GM19099 (cell line): Measurements from ENCODE around the gene SLC25A48.

Experiments used
- POLR2A ChIP-seq: IDR thresholded peaks from 3 replicates; pipeline ENCODE4 v1.6.1; 2011; ENCODE audit warnings: low read depth; ENCODE audit not compliant: insufficient read length; ENCODE audit errors: extremely low read depth

SLC25A48 gene

GRCh38 chr5:135881819-135882218 is 47.4 kb downstream of the SLC25A48 start:
- no peak for TF ChIP-seq POLR2A

GRCh38 chr5:135883026-135883425 is 48.6 kb downstream of the SLC25A48 start:
- no peak for TF ChIP-seq POLR2A

- TF ChIP-seq POLR2A = no peak
Measured at GRCh38 chr5:135883441-135883840, 49.0 kb downstream of the SLC25A48 start.

GRCh38 chr5:135885031-135885430 is 50.6 kb downstream of the SLC25A48 start:
- no peak for TF ChIP-seq POLR2A

- no peak for TF ChIP-seq POLR2A
Measured at GRCh38 chr5:135886136-135886535, 51.7 kb downstream of the SLC25A48 start.

GRCh38 chr5:135887447-135887864 is 53.0 kb downstream of the SLC25A48 start:
- no peak for TF ChIP-seq POLR2A

GRCh38 chr5:135887881-135888614 is 53.6 kb downstream of the SLC25A48 start:
- no peak for TF ChIP-seq POLR2A

- TF ChIP-seq POLR2A = no peak
Measured at GRCh38 chr5:135890296-135890695, 55.8 kb downstream of the SLC25A48 start.

- no peak for TF ChIP-seq POLR2A
Measured at GRCh38 chr5:135890867-135891266, 56.4 kb downstream of the SLC25A48 start.

- TF ChIP-seq POLR2A = no peak
Measured at GRCh38 chr5:135891268-135891667, 56.8 kb downstream of the SLC25A48 start.

- no peak for TF ChIP-seq POLR2A
Measured at GRCh38 chr5:135891791-135892190, 57.3 kb downstream of the SLC25A48 start.

GRCh38 chr5:135894276-135894675 is 59.8 kb downstream of the SLC25A48 start:
- TF ChIP-seq POLR2A = no peak

GRCh38 chr5:135894789-135895188 is 60.3 kb downstream of the SLC25A48 start:
- no peak for TF ChIP-seq POLR2A

GRCh38 chr5:135895474-135896006 is 61.1 kb downstream of the SLC25A48 start, which contains the start of gene IL9:
Gene IL9, minus strand, starts transcription at chr5:135895841. Its CDS starts 25 bp downstream, at chr5:135895816.
- TF ChIP-seq POLR2A = no peak

- no peak for TF ChIP-seq POLR2A
Measured at GRCh38 chr5:135898651-135899050, 64.2 kb downstream of the SLC25A48 start.

- no peak for TF ChIP-seq POLR2A
Measured at GRCh38 chr5:135900276-135900675, 65.8 kb downstream of the SLC25A48 start.
